Stimulated activated CD8-positive, alpha-beta memory T cell treated with anti-CD3 and anti-CD28 coated beads, Interleukin-7, amount 100 ng/mL, for 48 hours (primary cell): ENCODE results near the gene MTHFD1.
"Not testable (repeated sequence)": the region's sequence is repeated elsewhere in the genome, so short reads cannot be mapped to it uniquely, and the experiment has no call there.

Experiments used
- DNase-seq, 2 donors: peaks; one replicate each; pipeline ENCODE4 v3.0.0-alpha.2; 2020; ENCODE audit warnings: low read depth in 1 of 2; ENCODE audit errors: extremely low read depth in 1 of 2

MTHFD1 gene

DNA sequence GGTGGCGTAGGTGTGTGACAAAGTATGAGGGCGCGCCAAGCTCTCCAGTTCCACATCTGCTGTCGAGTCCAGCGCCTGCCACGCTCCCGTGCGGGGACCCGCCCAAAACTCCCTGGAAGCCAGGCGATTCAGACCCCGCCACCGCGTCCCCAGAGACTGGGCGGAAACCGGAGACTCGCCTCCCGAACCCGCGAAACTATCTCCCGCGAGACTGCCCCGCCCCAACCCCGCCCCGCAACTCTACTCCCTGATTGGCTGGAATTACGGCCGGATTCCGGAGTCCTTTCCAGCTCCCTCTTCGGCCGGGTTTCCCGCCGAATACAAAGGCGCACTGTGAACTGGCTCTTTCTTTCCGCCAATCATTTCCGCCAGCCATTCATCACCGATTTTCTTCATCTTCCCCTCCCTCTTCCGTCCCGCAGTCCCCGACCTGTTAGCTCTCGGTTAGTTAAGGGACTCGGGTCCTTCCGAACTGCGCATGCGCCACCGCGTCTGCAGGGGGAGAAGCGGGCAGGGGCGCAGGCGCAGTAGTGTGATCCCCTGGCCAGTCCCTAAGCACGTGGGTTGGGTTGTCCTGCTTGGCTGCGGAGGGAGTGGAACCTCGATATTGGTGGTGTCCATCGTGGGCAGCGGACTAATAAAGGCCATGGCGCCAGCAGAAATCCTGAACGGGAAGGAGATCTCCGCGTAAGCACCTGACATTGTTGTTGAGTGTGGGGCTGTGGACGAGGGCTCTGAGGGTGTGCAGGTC lies at the start of gene MTHFD1:
Gene MTHFD1, plus strand, starts transcription at position 572 of the 751 bp plus-strand sequence. Its CDS starts 75 bp downstream, at position 647.
- peak; percentile 91 to 98 for DNase-seq

DNA sequence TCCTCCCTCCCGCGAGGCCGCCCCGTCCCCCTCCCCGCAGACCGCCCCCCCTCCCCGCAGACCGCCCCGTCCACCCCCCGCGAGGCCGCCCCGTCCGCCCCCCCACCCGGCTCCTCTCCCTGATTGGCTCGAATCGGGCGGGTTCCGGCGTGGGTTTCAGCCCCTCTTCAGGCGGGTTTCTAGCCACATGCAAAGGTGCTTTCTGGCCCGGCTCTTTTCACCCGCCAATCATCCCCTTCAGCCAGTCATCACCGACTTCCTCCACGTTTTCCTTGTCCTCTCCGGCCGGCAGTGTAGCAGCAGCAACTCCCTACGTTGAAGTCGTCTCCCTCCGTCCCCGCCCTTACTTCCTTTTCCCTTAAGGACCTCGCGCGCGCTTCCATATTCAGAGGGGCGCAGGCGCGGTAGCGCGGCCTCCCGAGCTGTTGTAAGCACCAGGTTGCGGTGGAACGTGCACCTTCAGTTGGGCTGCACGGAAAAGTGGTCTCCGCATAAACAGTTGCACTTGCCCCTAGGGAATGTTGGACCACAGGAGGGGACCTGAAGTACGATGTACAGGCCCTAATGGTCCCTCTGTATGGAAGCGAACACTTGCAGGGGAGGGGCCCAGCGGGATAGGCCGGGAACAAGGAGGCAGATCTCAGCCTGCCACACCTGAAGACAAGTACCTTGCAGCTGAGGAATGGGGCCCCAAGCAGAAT lies 49.4 kb upstream of the MTHFD1 start:
- peak; percentile 82 to 91 for DNase-seq

DNA sequence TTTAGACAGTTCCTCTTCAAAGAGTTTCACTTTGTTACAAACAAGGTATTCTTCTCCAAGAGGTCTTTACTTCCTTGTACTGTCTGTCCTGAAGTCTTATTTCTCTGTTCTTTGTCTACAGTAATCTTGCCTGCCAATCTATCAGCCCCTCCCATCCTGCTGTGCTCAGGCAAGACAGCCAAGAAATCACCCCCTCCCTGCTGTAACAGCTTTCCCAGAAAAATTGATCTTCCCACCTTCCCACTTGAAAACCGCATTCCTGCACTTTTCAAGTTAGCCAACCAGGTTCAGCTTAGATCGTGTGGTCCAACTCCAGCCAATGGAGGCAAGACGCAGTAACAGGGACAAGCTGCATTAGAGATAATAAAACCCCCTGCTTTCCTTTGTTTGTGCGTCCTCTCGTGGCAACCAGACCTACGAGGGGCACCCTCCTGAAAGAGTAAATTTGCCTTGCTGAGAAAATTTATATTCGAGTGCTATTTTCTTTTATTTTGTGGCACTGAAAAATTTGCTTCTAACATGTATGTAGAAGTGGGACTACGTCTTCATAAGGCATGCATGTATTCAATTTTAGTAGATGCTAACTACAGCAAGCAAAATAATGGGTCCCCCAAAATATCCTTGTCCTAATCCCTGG lies 47.5 kb upstream of the MTHFD1 start:
- DNase-seq = no peak

DNA sequence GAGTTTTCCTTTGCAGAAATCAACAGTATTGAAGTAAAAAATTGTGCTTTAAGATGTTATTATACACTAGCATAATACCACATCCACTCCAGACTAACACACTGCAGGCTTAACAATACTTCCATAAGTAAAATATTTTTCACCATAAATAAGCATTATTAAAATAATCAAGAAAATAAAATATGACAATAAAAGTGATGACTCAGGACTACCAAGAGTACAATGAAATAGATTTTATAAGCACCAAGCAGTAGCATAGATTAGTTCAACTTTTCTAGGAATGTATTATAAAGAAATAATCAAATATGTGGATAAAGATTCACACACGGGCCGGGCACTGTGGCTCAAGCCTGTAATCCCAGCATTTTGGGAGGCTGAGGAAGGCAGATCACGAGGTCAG lies 40.4 kb upstream of the MTHFD1 start:
- DNase-seq = no peak

DNA sequence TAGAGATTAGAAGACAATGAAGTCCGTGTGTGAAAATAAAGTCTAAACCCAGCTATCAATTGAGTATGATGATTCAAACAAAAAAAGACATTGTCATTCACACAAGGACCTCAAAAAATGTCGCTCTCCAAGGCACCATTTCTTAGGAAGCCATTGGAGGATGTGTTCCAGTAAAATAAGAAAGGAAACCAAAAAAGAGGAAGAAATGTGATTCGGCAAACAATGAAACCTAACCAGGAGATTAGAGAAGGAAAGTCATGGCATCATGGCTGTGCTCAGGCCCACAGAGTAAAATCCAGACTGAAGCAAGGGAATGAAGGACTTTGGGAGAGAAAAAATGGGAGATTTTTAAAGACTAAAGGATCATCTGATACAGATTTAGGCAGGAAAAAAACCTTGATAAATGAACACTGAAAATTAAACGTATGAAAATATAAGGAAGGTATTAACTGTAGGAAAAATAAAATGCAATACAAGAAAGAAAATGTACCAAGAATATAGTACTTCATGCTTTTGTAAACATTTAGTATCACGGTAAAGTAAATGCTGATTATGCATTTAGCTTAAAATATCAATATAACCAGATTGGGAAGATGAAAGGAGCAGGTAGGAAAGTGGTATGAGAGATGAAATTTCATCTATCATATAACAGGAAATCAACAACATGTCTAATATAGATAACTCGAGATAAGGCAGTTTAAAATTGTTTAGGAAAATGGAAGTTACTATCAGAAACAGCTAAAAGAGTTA lies 38.2 kb upstream of the MTHFD1 start:
- no peak for DNase-seq

DNA sequence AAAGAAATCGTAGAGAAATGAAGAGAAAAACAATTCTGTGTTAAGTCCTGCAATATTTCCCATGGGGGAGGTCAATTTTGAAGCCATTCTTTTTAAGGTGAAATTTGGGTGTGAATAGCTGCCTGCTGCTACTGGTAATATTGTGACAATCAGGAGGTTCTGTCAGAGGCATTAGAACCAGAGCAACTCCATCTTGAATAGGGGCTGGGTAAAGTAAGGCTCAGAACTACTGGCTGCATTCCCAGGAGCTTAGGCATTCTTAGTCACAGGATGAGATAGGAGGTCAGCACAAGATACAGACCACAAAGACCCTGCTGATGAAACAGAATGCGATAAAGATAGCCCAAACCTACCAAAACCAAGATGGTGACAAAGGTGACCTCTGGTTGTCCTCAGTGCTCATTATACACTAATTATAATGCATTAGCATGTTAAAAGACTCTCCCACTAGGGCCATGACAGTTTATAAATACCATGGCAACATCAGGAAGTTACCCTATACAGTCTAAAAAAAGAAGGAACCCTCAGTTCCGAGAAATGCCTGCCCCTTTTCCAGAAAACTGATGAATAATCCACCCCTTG lies 24.8 kb upstream of the MTHFD1 start:
- DNase-seq = no peak

DNA sequence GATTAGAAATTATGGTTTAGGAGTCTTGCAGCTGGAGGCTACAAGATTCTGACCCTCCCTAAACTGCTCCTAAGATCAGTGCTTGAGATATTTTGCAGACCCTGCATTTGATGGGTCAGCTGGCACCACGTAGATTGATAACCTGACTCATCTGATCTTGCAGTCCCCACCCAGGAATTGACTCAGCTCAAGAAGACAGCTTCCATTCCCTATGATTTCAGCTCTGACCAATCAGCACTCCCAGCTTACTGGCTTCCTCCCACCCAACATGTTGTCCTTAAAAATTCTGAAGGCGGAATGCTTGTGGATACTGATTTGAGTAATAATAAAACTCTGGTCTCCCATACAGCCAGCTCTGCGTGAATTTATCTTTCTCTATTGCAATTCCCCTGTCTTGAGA lies 23.2 kb upstream of the MTHFD1 start:
- no peak for DNase-seq

DNA sequence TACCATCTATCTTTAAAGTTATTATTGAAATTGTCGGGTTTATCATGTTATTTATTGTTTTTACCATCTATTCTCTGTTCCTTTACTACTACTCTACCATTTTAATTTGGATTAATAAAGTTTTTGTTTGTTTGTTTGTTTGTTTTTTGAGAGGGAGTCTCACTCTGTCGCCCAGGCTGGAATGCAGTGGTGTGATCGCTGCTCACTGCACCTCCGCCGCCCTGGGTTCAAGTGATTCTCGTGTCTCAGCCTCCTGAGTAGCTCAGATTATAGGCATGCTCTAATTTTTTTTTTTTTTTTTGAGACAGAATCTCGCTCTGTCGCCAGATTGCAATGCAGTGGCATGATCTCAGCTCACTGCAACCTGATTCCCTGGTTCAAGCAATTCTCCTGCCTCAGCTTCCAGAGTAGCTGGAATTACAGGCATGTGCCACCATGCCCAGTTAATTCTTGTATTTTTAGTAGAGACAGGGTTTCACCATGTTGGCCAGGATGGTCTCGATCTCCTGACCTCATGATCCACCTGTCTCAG lies 22.7 kb upstream of the MTHFD1 start:
- DNase-seq = not testable (repeated sequence)

DNA sequence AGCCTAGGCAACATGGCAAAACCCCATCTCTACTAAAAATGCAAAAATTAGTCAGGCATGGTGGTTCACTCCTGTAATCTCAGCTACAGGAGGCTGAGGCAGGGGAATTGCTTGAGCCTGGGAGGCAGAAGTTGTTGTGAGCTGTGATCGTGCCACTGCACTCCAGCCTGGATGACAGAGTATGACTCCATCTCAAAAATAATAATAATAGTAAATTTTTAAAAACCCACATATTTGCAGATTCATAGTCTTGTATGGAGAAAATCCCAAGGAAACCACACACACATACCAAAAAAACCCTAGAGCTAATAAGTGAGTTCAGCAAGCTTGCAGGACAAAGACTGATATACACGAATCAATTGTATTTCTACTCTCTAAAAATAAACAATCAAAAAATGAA lies 19.0 kb upstream of the MTHFD1 start:
- DNase-seq = no peak

DNA sequence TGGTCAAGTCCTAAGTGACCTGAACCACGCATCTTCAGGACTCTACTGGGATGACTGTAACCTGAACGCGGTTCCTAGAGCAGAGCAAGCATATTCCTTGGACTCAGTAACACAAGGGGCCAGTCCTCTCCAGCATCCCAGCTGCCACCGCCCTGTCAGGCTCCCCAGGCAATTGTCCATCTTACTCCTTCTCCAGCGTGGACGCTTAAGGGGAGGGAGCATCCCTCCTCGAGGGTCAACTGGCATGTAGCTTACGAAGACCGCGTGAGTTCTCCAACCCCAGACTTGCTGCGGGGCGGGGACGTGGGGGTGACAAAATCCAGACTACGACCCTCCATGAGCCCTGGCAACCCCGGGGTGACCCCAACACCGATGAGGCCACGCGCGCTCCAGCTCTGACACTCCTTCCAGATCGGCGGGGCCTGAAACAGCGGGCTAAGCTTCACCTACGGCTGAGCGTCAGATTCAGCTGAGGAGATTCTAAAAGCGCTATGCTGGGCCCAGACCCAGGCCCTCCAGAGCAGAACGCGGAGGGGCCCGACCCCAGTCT lies 846 bp upstream of the MTHFD1 start:
- no peak for DNase-seq

DNA sequence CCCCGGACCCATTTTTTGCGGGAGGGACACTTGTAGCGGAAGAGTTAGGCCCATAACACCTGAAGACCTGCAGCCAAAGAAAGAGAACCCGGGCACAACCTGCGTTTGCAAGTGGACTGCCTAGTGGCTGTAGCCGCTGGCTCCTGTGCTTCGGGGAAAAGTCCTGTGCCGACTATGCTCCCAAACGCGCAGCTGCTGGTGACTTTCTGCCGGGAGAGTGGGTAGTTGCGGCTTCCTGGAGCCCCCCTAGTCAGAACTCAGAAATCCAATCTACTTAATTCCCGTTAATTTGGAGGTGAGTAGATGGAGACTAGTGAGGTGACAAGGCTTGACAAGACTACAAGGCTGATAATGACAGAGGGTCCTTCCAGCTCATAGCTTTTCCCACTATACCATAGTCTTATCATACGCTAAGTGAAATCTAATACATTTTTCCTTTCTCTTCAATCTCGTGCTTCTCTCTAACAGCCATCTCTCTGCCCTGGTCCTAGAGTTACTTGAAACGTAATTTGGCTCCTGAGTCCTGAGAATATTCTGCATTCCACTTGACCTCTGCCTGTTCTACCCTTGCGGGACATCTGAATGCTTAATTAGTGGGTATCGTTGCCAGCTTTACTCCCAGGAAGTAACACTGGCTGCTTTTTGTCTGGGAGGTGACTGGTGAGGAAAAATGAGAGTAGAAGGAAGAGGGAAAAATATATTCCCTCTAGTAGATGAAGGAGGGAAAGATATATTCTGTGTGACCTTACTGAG lies 556 bp downstream of the MTHFD1 start:
- DNase-seq = no peak

DNA sequence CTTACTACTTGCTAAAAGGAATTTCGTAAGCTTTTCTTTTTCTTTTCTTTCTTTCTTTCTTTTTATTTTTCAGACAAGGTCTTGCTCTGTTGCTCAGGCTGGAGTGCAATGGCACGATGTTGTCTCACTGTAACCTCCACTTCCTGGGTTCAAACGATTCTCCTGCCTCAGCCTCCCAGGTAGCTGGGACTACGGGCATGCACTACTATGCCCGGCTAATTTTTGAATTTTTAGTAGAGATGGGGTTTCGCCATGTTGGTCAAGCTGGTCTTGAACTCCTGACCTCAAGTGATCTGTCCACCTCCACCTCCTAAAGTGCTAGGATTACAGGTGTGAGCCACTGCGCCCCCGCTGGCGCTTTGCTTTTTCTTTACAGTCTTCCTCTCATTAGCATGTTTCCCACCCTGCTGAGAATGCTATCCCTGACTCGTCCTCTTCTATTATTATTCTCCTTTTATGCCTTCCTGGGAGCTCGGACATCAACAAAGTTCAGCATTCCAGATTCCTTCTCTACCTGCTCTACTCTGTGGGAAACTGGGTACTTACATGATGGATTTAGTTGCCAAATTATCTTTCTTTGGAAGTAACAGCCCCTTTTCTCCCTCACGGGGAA lies 3.1 kb downstream of the MTHFD1 start:
- DNase-seq = no peak

DNA sequence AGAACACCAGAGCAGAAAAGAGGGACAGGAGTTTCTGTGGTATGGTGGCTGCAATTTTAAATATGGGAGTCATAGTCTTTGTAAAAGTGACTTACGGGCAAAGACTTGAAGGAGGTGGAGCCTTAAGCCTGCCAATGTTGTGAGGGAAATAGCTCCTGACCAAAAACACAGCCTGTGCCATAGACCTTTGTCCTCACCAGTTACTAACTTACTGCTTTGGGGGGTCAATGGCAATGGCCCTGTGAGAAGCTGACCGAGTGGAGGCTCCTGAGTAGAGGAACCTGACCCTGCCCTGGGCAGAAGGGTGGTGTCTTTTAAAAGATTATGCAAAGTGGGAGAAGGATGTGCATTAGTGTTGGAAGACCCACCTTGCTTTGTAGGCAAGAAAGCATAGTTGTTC lies 3.8 kb downstream of the MTHFD1 start:
- no peak for DNase-seq

DNA sequence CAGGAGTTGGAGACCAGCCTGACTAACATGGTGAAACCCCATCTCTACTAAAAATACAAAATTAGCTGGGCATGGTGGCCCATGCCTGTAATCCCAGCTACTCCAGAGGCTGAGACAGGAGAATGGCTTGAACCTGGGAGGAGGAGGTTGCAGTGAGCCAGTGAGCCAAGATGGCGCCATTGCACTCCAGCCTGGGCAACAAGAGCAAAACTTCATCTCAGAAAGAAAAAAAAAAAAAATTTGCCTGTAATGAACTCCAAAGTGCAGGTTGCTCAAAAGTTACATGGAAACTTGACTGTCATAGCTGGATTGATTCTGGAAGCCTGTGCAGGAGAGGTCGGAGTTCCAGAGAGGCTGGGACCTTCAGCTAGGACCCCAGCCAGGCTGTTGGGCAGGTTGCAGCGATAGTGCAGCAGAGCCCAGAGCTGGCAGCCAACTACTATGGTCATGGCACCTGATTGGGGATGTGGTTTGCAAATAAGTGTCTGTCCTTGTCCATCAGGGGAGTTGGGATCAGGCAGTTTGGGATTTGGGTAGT lies 5.1 kb downstream of the MTHFD1 start:
- not testable (repeated sequence) for DNase-seq

DNA sequence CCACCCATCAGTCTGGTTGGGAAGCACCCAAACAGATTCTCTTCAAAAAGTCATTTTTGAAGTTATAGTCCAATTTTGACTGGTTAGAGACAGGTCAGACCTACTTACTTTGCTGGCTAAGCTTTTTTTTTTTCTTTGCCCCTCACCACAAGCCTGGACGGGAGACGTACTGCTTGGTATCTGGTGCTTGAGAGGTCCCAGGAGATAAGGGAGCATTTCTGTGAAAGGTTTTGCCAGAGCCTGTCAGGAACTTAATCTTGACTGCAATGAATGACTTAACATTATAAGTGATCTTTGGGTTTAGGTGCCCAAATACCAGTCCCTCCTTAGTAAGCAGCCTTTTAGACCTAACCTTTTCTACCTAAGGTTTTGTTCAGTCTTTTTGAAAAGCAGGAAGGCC lies 6.3 kb downstream of the MTHFD1 start:
- DNase-seq = no peak

DNA sequence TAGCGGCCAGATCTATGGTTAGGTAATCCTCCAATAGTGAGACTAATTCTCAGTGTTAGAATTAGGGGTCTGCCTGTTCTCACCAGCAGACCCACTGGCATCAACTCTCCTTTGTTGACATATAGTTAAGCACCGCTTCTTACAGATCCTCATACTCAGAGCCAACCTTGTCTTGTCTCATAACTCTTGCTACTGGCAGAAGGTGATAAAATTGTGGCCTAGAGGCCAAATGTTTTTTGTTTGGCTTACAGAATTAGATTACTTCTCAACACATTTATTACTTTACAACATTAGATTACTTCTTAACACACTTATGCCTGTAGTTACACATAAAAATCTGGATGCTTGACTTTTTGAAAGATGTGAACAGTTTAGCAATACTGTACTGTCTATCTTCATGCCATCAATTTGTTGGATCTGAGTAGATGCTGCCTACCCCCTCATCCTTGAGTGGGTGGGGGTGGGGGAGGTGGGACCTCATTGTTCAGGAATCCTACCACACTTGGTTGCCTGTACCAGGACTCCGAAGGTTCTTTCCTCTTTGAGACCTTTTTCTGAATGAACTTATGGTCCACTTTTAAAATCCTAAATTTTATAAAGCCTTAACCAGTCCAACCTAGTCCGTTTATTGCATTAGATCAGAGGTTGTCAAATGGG lies 7.0 kb downstream of the MTHFD1 start:
- DNase-seq = no peak

DNA sequence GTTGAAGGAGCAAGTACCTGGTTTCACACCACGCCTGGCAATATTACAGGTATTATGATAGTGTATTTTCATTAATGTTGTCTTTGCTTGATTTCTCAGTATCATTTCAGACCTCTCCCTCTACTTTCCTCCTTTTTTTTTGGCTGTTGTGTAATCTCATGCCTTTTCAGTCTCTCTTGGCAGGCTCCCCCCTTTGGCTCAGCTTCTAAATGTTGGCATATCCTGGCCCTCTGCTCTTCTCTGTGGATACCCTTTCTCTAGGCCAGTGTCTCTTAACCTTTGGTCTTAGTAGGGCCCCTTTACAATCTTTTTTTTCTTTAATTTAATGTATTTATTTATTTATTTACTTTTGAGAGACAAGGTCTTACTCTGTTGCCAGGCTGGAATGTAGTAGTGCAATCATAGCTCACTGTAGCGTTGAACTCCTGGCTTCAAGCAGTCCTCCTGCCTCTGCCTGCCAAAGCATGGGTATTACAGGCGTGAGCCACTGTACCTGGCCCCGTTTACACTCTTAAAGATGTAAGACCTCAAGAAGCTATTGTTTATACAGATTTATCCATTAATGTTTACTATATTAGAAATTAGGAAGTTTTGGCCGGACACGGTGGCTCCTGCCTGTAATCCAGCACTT lies 12.8 kb downstream of the MTHFD1 start:
- DNase-seq = no peak

DNA sequence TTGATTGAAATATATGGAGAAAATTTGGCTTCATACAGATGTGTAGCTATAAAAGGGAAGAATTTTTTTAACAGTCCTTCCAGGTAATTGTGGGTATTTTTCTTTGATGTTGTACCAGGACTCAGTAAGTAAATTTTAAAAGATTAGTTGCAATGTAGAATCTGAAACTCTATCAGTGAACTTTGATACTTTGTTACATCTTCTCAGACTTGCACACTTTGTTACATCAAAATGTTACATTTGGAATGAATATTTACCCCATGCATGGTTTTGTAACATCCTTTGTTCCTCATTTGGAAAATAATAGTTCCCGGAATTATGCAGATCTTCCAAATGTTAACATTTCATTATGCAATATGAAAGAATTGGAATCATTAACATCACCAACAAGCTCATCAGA lies 13.8 kb downstream of the MTHFD1 start:
- DNase-seq = no peak
